Lower leg skin (tissue), 3 donors: ENCODE data around the gene FAM210A.

Experiments
- POLR2A ChIP-seq, 2 donors: fragments of 450-650 bp; IDR thresholded peaks; one replicate each; pipeline ENCODE4 v1.6.1; 2016 to 2017; ENCODE audit warnings: antibody characterized with exemption in 2 of 2, mild to moderate bottlenecking in 1 of 2, moderate library complexity in 1 of 2
- TF ChIP-seq, protein P1 (sequence below), 3 donors: fragments of 450-650 bp; IDR thresholded peaks; one replicate each; pipeline ENCODE4 v1.5.1; 2016; ENCODE audit warnings: antibody characterized with exemption in 3 of 3, mild to moderate bottlenecking in 3 of 3, moderate library complexity in 2 of 3

DNA sequence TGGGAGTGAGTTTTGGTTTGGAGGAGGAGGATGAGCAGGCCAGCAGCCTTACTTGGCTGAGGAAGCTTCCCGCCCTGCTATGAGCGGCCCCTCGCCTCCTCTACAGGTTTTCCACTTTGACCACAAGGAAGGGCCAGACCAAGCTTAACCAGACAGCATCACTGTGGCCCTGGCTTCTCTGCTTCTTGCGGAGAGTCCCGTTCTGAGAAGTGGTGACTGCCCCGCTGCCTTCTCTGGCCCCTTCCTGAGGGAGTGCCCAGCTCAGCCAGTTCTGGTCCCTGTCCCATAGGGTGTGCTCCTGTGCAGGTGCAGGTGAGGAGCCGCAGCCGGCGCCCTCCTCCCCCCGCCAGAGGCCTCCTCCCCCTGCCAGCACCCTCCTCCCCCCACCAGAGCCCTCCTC is 101.0 kb downstream of the FAM210A start:
- TF ChIP-seq, protein P1, sequence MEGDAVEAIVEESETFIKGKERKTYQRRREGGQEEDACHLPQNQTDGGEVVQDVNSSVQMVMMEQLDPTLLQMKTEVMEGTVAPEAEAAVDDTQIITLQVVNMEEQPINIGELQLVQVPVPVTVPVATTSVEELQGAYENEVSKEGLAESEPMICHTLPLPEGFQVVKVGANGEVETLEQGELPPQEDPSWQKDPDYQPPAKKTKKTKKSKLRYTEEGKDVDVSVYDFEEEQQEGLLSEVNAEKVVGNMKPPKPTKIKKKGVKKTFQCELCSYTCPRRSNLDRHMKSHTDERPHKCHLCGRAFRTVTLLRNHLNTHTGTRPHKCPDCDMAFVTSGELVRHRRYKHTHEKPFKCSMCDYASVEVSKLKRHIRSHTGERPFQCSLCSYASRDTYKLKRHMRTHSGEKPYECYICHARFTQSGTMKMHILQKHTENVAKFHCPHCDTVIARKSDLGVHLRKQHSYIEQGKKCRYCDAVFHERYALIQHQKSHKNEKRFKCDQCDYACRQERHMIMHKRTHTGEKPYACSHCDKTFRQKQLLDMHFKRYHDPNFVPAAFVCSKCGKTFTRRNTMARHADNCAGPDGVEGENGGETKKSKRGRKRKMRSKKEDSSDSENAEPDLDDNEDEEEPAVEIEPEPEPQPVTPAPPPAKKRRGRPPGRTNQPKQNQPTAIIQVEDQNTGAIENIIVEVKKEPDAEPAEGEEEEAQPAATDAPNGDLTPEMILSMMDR (IDR thresholded peaks at IDR 0.05) = no peak
- no peak for TF ChIP-seq POLR2A (IDR thresholded peaks at IDR 0.05)
